Adrenal gland (tissue), 12 donors: ENCODE data around the gene SLC27A5. TPM values are rescaled to one million over a fixed set of nuclear protein-coding genes. Genes with fewer than 3 reads are reported as not detected.
A peak's percentile ranks its signal among the peaks of the same experiment; 100 is the strongest.

ENCODE experiments used
- DNase-seq, 7 donors: peaks; one replicate each; pipeline ENCODE4 v3.0.0-alpha.2; 2019 to 2020
- H3K27ac ChIP-seq, 5 donors: fragments of 200-600 bp; sonication (generic) in 4 of 5; 1 replicate in 3 of 5; 2 replicates in 2 of 5; pipeline versions ENCODE4 v1.5.1 to v1.8.0; 2016 to 2020; ENCODE audit warnings: mild to moderate bottlenecking in 1 of 5
- H3K27me3 ChIP-seq: fragments of 200-600 bp; 2 replicates; pipeline ENCODE4 v1.8.0; 2021
- H3K36me3 ChIP-seq, 2 donors: fragments of 200-600 bp; replicated peaks in 1 of 2; 1 replicate in 1 of 2; 2 replicates in 1 of 2; pipeline versions ENCODE4 v1.5.1 to v1.8.0; 2018 to 2022
- H3K4me1 ChIP-seq, 2 donors: fragments of 200-600 bp; replicated peaks in 1 of 2; 1 replicate in 1 of 2; 2 replicates in 1 of 2; pipeline versions ENCODE4 v1.5.1 to v1.8.0; 2018 to 2021
- H3K4me3 ChIP-seq, 4 donors: fragments of 200-600 bp; sonication (generic) in 3 of 4; one replicate each; pipeline ENCODE4 v1.5.1; 2016 to 2018
- H3K9me3 ChIP-seq, 3 donors: fragments of 200-600 bp; sonication (generic) in 1 of 3; replicated peaks in 1 of 3; 1 replicate in 2 of 3; 2 replicates in 1 of 3; pipeline versions ENCODE4 v1.5.1 to v1.8.0; 2016 to 2021
- POLR2A ChIP-seq, 2 donors: fragments of 450-650 bp; IDR thresholded peaks; one replicate each; pipeline ENCODE4 v1.6.1; 2017; ENCODE audit warnings: antibody characterized with exemption in 2 of 2, mild to moderate bottlenecking in 2 of 2, moderate library complexity in 1 of 2
- WGBS, 4 donors: extraction: QIAGEN DNeasy Blood & Tissue Kit in 2 of 4; methylation state at CpG; one replicate each; pipeline versions ENCODE4 v1.1.5 to v1.1.7; 2013 to 2017; 5-methylcytosine and 5-hydroxymethylcytosine counted together
- intact Hi-C, 2 donors: fragments of 100-400 bp; cut with DNase I; formaldehyde crosslinking; loops; one replicate each; pipeline versions ENCODE4 v1.14.1 to v1.15.0; 2022 to 2023
- polyA plus RNA-seq, 3 donors: library from polyadenylated mRNA; stranded (reverse); fragments of 200-250 nt in 2 of 3; fragments of 350-450 nt in 1 of 3; fragmentation: Illumina TruSeq in 1 of 3; extraction: RNeasy Lipid Tissue Mini Kit (QIAGEN cat#74804) in 1 of 3; gene quantifications; one replicate each; pipeline ENCODE4 v1.2.3, GENCODE V29; 2013 to 2014
- total RNA-seq, 9 donors: library from RNA; depleted of rRNA in 4 of 9; stranded (reverse); fragments of >200 nt in 4 of 9; fragments of 120-200 nt in 1 of 9; fragmentation: NEBNext Ultra II Directional in 1 of 9; extraction: Animal tissue kit (Norgen Biotek cat#: 25700) in 1 of 9; gene quantifications; one replicate each; pipeline versions ENCODE4 v1.1.0 to v1.2.4, GENCODE V29; 2013 to 2023
- TF ChIP-seq, protein P1 (sequence below), 6 experiments: fragments of 450-650 bp in 4 of 6; fragments of 200-600 bp in 2 of 6; sonication (generic) in 1 of 6; IDR thresholded peaks; 1 replicate in 5 of 6; 2 replicates in 1 of 6; pipeline versions ENCODE4 v1.5.1 to v1.8.0; 2016 to 2021; ENCODE audit warnings: antibody characterized with exemption in 6 of 6, mild to moderate bottlenecking in 2 of 6, moderate library complexity in 1 of 6
- donor health status: healthy with polysubstance abuse.
- donor health status: Bipolar disorder and iron deficiency.
- donor health status: DM: yes; HTN: yes; CAD: no.
- donor health status: DM: no; HTN: no; CAD: no.
- donor health status: DM: no; HTN: no; CAD: no.
- donor health status: DM: yes; HTN: yes; CAD: no.

SLC27A5 gene
- total and polyA plus RNA-seq, 12 donors: 3.8 to 18.3 (median 9.1) TPM

DNA sequence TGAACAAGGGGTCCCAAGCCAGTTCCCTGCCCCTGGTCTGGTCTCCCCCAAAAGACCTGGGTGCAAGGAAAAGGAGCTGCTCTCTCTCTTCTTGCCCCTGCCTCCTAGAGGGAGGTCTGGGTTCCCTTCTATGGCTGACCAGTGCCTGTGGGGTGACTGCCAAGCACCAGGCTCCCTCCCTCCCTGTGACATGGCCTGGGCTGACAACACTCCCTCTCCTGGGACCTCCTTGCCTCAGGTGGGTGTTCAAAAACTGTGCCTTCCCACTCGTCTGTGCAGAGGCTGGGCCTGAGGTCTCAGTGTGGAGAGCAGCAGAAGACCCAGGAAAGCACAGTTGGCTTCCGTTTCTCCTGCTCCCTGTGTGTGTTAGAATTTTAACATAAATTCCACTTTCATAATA lies 31.0 kb downstream of the SLC27A5 start:
- Histone ChIP-seq H3K9me3 (no peaks in the 10 kb centered on the region), H3K4me3 (no peak overlapping the region), H3K4me1 (peaks cover 6 to 10% of the 10 kb centered on the region in 2 donors), H3K27ac (no peak overlapping the region), H3K27me3 (no peaks in the 10 kb centered on the region), H3K36me3 (peaks cover 0 to 22% of the 10 kb centered on the region in 2 donors)
- peak in 1 of 7 donors; percentile 6 for DNase-seq
- intact Hi-C loops: no loop called here
- WGBS, 4 donors: 64 to 89% (median 79%) methylated on average over 2 of the region's 2 CpGs
- TF ChIP-seq, protein P1, sequence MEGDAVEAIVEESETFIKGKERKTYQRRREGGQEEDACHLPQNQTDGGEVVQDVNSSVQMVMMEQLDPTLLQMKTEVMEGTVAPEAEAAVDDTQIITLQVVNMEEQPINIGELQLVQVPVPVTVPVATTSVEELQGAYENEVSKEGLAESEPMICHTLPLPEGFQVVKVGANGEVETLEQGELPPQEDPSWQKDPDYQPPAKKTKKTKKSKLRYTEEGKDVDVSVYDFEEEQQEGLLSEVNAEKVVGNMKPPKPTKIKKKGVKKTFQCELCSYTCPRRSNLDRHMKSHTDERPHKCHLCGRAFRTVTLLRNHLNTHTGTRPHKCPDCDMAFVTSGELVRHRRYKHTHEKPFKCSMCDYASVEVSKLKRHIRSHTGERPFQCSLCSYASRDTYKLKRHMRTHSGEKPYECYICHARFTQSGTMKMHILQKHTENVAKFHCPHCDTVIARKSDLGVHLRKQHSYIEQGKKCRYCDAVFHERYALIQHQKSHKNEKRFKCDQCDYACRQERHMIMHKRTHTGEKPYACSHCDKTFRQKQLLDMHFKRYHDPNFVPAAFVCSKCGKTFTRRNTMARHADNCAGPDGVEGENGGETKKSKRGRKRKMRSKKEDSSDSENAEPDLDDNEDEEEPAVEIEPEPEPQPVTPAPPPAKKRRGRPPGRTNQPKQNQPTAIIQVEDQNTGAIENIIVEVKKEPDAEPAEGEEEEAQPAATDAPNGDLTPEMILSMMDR (IDR thresholded peaks at IDR 0.05): no peak
- TF ChIP-seq POLR2A (IDR thresholded peaks at IDR 0.05): no peak

DNA sequence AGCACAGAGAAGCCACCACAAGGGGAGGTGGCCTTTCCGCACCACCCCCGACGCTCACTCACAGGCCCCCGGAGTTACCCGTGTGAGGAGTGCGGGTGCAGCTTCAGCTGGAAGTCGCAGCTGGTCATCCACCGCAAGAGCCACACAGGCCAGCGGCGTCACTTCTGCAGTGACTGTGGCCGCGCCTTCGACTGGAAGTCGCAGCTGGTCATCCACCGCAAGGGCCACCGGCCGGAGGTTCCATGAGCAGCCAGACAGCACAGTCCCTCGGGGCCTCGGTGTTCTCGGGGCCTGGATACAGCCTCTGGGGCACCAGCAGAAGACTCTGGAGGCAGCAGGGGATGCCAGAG lies 31.3 kb downstream of the SLC27A5 start:
- intact Hi-C loops: no loop called here
- H3K4me3 ChIP-seq: no peak overlapping the region
- DNase-seq: no peak
- H3K9me3 ChIP-seq: no peaks in the 10 kb centered on the region
- no peak overlapping the region for H3K27ac ChIP-seq
- H3K36me3 ChIP-seq: peaks cover 0 to 22% of the 10 kb centered on the region in 2 donors
- TF ChIP-seq, protein P1 (IDR thresholded peaks at IDR 0.05): no peak
- TF ChIP-seq POLR2A (IDR thresholded peaks at IDR 0.05): no peak
- WGBS, 4 donors: 94 to 98% (median 95%) methylated on average over 4 to 20 of the region's 20 CpGs
- H3K27me3 ChIP-seq: no peaks in the 10 kb centered on the region
- peaks cover 6 to 10% of the 10 kb centered on the region in 2 donors for H3K4me1 ChIP-seq

DNA sequence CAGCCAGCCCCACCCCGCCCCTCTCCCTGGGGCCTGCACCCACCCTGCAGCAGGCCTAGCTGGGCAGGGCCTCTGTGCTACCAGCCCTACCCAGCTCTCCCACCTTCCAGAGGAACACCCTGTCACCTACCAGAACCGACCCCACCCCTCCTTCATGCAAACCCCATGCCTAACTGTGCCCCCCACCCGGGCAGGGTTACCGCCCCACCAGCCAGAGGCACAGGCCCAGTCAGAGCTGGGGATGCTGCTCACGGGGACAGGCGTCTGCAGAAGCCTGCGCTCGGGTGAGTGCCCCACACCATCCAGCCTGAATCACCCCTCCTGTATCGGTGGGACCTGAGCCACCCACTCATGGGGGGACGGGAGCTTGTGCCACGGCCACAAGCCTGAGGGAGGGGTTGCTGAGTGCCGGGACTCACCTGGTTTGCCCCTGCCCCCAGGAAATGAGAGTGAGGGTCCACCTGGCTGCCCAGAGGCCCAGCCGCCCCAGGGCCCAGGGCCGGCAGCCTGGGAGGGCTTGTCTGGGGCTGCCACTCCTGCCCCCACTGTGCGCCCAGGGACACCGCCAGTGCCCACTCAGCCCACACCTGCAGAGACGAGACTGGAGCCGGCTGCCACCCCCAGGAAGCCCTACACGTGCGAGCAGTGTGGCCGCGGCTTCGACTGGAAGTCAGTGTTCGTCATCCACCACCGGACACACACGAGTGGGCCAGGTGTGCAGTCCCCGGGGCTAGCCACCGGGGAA lies 31.9 kb downstream of the SLC27A5 start:
- no peak overlapping the region for H3K4me3 ChIP-seq
- TF ChIP-seq, protein P1 (IDR thresholded peaks at IDR 0.05): no peak
- no peak for TF ChIP-seq POLR2A (IDR thresholded peaks at IDR 0.05)
- H3K27me3 ChIP-seq: no peaks in the 10 kb centered on the region
- H3K9me3 ChIP-seq: no peaks in the 10 kb centered on the region
- WGBS, 4 donors: 89 to 95% (median 92%) methylated on average over 8 to 28 of the region's 28 CpGs
- H3K4me1 ChIP-seq: peaks cover 6 to 14% of the 10 kb centered on the region in 2 donors
- intact Hi-C loops: no loop called here
- DNase-seq: no peak
- H3K36me3 ChIP-seq: peaks cover 0 to 22% of the 10 kb centered on the region in 2 donors
- H3K27ac ChIP-seq: no peak overlapping the region

DNA sequence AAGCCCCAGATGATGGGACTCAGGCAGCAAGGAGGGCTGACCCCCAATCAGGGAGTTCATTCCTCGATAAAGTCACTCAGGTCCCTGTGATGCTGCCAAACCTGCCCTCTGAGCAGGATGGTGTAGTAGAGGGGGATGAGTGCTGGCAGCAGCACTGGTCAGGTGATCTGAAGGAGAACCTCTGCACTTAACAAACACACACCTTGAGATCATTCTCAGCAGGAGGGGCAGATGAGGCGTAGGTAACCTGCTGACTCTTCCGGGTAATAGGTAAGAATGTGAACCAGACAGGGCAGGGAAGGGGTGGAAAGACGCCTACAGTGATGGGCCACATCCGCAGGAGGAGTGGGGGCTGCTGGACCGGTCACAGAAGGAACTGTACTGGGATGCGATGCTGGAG lies 32.5 kb downstream of the SLC27A5 start:
- H3K27me3 ChIP-seq: no peaks in the 10 kb centered on the region
- no peaks in the 10 kb centered on the region for H3K9me3 ChIP-seq
- H3K4me1 ChIP-seq: peaks cover 6 to 14% of the 10 kb centered on the region in 2 donors
- TF ChIP-seq POLR2A (IDR thresholded peaks at IDR 0.05): no peak
- TF ChIP-seq, protein P1 (IDR thresholded peaks at IDR 0.05): no peak
- H3K36me3 ChIP-seq: peaks cover 0 to 22% of the 10 kb centered on the region in 2 donors
- 92 to 98% (median 96%) methylated on average over 6 to 7 of the region's 7 CpGs for WGBS, 4 donors
- no peak overlapping the region for H3K4me3 ChIP-seq
- peak in 1 of 7 donors; percentile 12 for DNase-seq
- intact Hi-C loops: no loop called here
- H3K27ac ChIP-seq: no peak overlapping the region
